Measurements from ENCODE around the gene NUP93.

The NUP93 gene

GRCh38 chr16:56744996-56745640, 15.2 kb downstream of the NUP93 start:
- FAIRE-seq = no peak

GRCh38 chr16:56747486-56748045, 17.6 kb downstream of the NUP93 start:
- FAIRE-seq = no peak

- no peak for FAIRE-seq
Measured at GRCh38 chr16:56748191-56748590, 18.3 kb downstream of the NUP93 start.

GRCh38 chr16:56748826-56749225, 18.9 kb downstream of the NUP93 start:
- no peak for FAIRE-seq

GRCh38 chr16:56749672-56750491, 20.0 kb downstream of the NUP93 start:
- FAIRE-seq = no peak

GRCh38 chr16:56753410-56753809, 23.5 kb downstream of the NUP93 start:
- no peak for FAIRE-seq

- no peak for FAIRE-seq
Measured at GRCh38 chr16:56755038-56755437, 25.1 kb downstream of the NUP93 start.

GRCh38 chr16:56758432-56758831, 28.5 kb downstream of the NUP93 start:
- no peak for FAIRE-seq

GRCh38 chr16:56758930-56759329, 29.0 kb downstream of the NUP93 start:
- no peak for FAIRE-seq

- no peak for FAIRE-seq
Measured at GRCh38 chr16:56763291-56763916, 33.5 kb downstream of the NUP93 start.

- no peak for FAIRE-seq
Measured at GRCh38 chr16:56764835-56765234, 34.9 kb downstream of the NUP93 start.

- FAIRE-seq = no peak
Measured at GRCh38 chr16:56765949-56766348, 36.0 kb downstream of the NUP93 start.

- FAIRE-seq = no peak
Measured at GRCh38 chr16:56767024-56767423, 37.1 kb downstream of the NUP93 start.

GRCh38 chr16:56769677-56770076, 39.7 kb downstream of the NUP93 start:
- FAIRE-seq = no peak

GRCh38 chr16:56771558-56772279, 41.8 kb downstream of the NUP93 start:
- FAIRE-seq = no peak

- FAIRE-seq = no peak
Measured at GRCh38 chr16:56773532-56773931, 43.6 kb downstream of the NUP93 start.

GRCh38 chr16:56774016-56774680, 44.2 kb downstream of the NUP93 start:
- no peak for FAIRE-seq

- no peak for FAIRE-seq
Measured at GRCh38 chr16:56775162-56775561, 45.2 kb downstream of the NUP93 start.

GRCh38 chr16:56776562-56776961, 46.6 kb downstream of the NUP93 start:
- FAIRE-seq = no peak

- FAIRE-seq = no peak
Measured at GRCh38 chr16:56777001-56777400, 47.1 kb downstream of the NUP93 start.

GRCh38 chr16:56777482-56777881, 47.6 kb downstream of the NUP93 start:
- no peak for FAIRE-seq

GRCh38 chr16:56779906-56780305, 50.0 kb downstream of the NUP93 start:
- FAIRE-seq = no peak

All from colon (tissue), 2 donors.